Measurements from ENCODE around the gene NCK2.

NCK2 gene

DNA sequence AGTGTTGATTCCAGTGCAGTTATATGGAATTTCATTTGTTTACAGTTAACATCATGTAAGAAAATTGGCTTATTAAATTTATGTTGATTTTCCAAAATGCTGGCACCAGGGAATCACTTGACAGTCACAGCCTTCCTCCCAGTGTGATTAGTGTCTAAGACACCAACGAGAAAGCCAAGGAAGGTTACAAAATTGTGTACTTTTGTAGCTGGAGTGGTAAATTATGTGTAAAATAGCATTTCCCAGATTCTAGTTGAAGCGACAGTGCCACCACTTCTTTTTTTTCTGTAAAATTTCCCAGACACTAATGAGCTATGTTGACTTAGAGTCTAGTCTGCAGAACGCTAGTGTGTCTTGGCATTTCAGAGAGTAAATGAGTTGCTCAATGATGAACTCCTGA lies 101.3 kb downstream of the NCK2 start:
- Histone ChIP-seq H3K9ac (ENCODE audit: low read length) (no peak overlapping the region), H3F3A (ENCODE audit: insufficient read depth, low read length) (no peaks in the 10 kb centered on the region), H3K4me3 (ENCODE audit: low read depth, low read length, poor library complexity, severe bottlenecking) (no peak overlapping the region), H3K4me2 (ENCODE audit: low read length) (no peak overlapping the region), H3K9me2 (ENCODE audit: low read depth, low read length) (no peaks in the 10 kb centered on the region), H3K9me3 (ENCODE audit: low read length) (no peaks in the 10 kb centered on the region), H3K79me2 (ENCODE audit: insufficient read depth, low read length) (no peaks in the 10 kb centered on the region), H3K27ac (ENCODE audit: low read depth, low read length, poor library complexity, severe bottlenecking) (no peak overlapping the region), H3K27me3 (ENCODE audit: insufficient read depth, low read length) (no peaks in the 10 kb centered on the region), H4K20me1 (ENCODE audit: insufficient read depth, low read length) (no peaks in the 10 kb centered on the region), H3K4me1 (ENCODE audit: insufficient read depth, low read length, severe bottlenecking) (no peaks in the 10 kb centered on the region), H2AFZ (ENCODE audit: low read length) (no peak overlapping the region), H3K36me3 (ENCODE audit: insufficient read depth, low read length) (no peaks in the 10 kb centered on the region)
- TF ChIP-seq, protein P1, sequence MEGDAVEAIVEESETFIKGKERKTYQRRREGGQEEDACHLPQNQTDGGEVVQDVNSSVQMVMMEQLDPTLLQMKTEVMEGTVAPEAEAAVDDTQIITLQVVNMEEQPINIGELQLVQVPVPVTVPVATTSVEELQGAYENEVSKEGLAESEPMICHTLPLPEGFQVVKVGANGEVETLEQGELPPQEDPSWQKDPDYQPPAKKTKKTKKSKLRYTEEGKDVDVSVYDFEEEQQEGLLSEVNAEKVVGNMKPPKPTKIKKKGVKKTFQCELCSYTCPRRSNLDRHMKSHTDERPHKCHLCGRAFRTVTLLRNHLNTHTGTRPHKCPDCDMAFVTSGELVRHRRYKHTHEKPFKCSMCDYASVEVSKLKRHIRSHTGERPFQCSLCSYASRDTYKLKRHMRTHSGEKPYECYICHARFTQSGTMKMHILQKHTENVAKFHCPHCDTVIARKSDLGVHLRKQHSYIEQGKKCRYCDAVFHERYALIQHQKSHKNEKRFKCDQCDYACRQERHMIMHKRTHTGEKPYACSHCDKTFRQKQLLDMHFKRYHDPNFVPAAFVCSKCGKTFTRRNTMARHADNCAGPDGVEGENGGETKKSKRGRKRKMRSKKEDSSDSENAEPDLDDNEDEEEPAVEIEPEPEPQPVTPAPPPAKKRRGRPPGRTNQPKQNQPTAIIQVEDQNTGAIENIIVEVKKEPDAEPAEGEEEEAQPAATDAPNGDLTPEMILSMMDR (IDR thresholded peaks at IDR 0.05; ENCODE audit: low read length) = no peak
- no peak for TF ChIP-seq EZH2 (IDR thresholded peaks at IDR 0.05; ENCODE audit: borderline replicate concordance, low read length)

DNA sequence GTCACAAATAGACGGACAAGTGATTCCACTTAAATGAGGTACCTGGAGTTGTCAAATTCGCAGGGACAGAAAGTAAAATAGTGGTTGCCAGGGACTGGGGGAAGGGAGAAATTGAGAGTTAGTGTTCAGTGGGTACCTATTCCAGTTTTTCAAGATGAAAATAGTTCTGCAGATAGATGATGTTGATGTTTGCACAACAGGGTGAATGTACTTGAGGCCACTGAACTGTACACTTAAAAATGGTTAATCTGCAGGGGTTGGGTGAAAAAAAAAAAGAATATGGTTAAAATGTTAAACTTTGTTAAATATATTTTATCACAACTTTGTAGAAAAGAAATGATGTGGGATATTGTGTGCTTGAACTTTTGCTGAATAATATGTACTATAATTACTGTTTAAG lies 102.3 kb downstream of the NCK2 start:
- Histone ChIP-seq H3K36me3 (ENCODE audit: insufficient read depth, low read length) (no peaks in the 10 kb centered on the region), H3K4me2 (ENCODE audit: low read length) (no peak overlapping the region), H3K9me3 (ENCODE audit: low read length) (no peaks in the 10 kb centered on the region), H3K4me3 (ENCODE audit: low read depth, low read length, poor library complexity, severe bottlenecking) (no peak overlapping the region), H2AFZ (ENCODE audit: low read length) (no peak overlapping the region), H3F3A (ENCODE audit: insufficient read depth, low read length) (no peaks in the 10 kb centered on the region), H4K20me1 (ENCODE audit: insufficient read depth, low read length) (no peaks in the 10 kb centered on the region), H3K9me2 (ENCODE audit: low read depth, low read length) (no peaks in the 10 kb centered on the region), H3K4me1 (ENCODE audit: insufficient read depth, low read length, severe bottlenecking) (no peaks in the 10 kb centered on the region), H3K79me2 (ENCODE audit: insufficient read depth, low read length) (no peaks in the 10 kb centered on the region), H3K27ac (ENCODE audit: low read depth, low read length, poor library complexity, severe bottlenecking) (no peak overlapping the region), H3K27me3 (ENCODE audit: insufficient read depth, low read length) (no peaks in the 10 kb centered on the region), H3K9ac (ENCODE audit: low read length) (no peak overlapping the region)
- TF ChIP-seq EZH2 (IDR thresholded peaks at IDR 0.05; ENCODE audit: borderline replicate concordance, low read length) = no peak

DNA sequence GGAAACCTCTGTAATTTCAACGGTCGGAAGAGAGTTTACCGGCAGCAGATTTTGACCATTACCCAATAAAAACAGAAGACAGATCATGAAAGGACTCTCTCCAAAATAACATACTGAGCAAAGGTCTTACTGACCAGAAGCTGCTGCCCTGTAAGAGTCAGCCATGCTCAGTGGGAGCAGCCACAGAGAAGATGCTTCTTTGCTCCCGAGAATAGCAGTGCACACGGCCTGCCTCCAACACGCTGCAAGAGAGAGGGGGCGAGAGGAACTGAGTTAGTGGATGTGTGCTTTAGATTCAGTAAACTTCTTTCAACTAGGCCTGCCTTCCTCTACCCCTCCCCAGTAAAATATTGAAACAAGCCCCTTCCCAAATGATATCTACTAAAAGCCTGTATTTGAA lies 103.7 kb downstream of the NCK2 start:
- TF ChIP-seq EZH2 (IDR thresholded peaks at IDR 0.05; ENCODE audit: borderline replicate concordance, low read length) = no peak
- TF ChIP-seq, protein P1 (IDR thresholded peaks at IDR 0.05; ENCODE audit: low read length) = no peak
- no peaks in the 10 kb centered on the region for H4K20me1 ChIP-seq (ENCODE audit: insufficient read depth, low read length)
- no peaks in the 10 kb centered on the region for H3K79me2 ChIP-seq (ENCODE audit: insufficient read depth, low read length)
- H3K4me1 ChIP-seq (ENCODE audit: insufficient read depth, low read length, severe bottlenecking) = no peaks in the 10 kb centered on the region
- H3K9ac ChIP-seq (ENCODE audit: low read length) = no peak overlapping the region
- no peaks in the 10 kb centered on the region for H3K9me2 ChIP-seq (ENCODE audit: low read depth, low read length)
- no peak overlapping the region for H2AFZ ChIP-seq (ENCODE audit: low read length)
- H3F3A ChIP-seq (ENCODE audit: insufficient read depth, low read length) = no peaks in the 10 kb centered on the region
- H3K27ac ChIP-seq (ENCODE audit: low read depth, low read length, poor library complexity, severe bottlenecking) = no peak overlapping the region
- H3K36me3 ChIP-seq (ENCODE audit: insufficient read depth, low read length) = no peaks in the 10 kb centered on the region
- no peak overlapping the region for H3K4me3 ChIP-seq (ENCODE audit: low read depth, low read length, poor library complexity, severe bottlenecking)
- no peak overlapping the region for H3K4me2 ChIP-seq (ENCODE audit: low read length)
- no peaks in the 10 kb centered on the region for H3K9me3 ChIP-seq (ENCODE audit: low read length)
- H3K27me3 ChIP-seq (ENCODE audit: insufficient read depth, low read length) = no peaks in the 10 kb centered on the region

DNA sequence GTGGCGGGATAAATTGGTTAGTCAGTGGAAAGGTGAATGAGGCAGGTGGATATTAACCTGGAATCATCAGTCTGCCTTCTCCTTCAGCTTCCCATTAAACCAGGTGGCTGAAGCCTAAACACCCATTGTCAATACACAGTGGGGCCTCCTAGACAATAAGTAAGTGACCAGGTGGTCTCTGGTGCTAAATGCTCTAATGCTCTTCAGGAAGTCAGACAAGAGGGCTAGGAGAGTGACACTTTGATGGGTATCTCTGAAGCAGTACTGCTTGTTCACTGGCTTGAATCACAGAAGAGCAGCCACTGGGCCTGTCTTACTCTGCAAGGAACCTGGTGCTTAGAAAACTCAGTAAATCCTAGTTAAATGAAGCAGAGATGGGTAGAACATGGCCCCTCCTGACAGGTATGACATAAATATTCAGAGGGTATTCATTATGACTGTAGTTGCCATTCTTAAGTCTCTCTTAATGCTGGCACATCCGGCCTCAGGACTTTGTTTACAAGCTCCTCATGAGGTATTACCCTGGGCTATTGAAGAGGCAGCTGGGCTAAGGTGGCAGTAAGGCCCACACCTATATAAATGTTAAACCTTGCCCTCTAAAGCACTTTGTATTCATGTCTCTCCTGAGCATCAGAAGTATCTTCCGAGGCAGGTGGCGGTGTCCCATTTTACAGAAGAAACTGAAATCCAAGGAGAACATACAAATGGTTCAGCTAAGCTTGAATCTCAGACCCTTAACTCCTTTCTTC lies 104.9 kb downstream of the NCK2 start:
- Histone ChIP-seq H3K27ac (ENCODE audit: low read depth, low read length, poor library complexity, severe bottlenecking) (no peak overlapping the region), H3K4me3 (ENCODE audit: low read depth, low read length, poor library complexity, severe bottlenecking) (no peak overlapping the region), H3K79me2 (ENCODE audit: insufficient read depth, low read length) (no peaks in the 10 kb centered on the region), H3K4me2 (ENCODE audit: low read length) (no peak overlapping the region), H3F3A (ENCODE audit: insufficient read depth, low read length) (no peaks in the 10 kb centered on the region), H3K36me3 (ENCODE audit: insufficient read depth, low read length) (no peaks in the 10 kb centered on the region), H3K27me3 (ENCODE audit: insufficient read depth, low read length) (no peaks in the 10 kb centered on the region), H3K9ac (ENCODE audit: low read length) (no peak overlapping the region), H3K9me2 (ENCODE audit: low read depth, low read length) (no peaks in the 10 kb centered on the region), H3K9me3 (ENCODE audit: low read length) (no peaks in the 10 kb centered on the region), H2AFZ (ENCODE audit: low read length) (no peak overlapping the region), H4K20me1 (ENCODE audit: insufficient read depth, low read length) (no peaks in the 10 kb centered on the region), H3K4me1 (ENCODE audit: insufficient read depth, low read length, severe bottlenecking) (no peaks in the 10 kb centered on the region)
- TF ChIP-seq EZH2 (IDR thresholded peaks at IDR 0.05; ENCODE audit: borderline replicate concordance, low read length) = no peak
- TF ChIP-seq, protein P1 (IDR thresholded peaks at IDR 0.05; ENCODE audit: low read length) = no peak
